ENCODE data around the gene RAB6A.

RAB6A gene

DNA sequence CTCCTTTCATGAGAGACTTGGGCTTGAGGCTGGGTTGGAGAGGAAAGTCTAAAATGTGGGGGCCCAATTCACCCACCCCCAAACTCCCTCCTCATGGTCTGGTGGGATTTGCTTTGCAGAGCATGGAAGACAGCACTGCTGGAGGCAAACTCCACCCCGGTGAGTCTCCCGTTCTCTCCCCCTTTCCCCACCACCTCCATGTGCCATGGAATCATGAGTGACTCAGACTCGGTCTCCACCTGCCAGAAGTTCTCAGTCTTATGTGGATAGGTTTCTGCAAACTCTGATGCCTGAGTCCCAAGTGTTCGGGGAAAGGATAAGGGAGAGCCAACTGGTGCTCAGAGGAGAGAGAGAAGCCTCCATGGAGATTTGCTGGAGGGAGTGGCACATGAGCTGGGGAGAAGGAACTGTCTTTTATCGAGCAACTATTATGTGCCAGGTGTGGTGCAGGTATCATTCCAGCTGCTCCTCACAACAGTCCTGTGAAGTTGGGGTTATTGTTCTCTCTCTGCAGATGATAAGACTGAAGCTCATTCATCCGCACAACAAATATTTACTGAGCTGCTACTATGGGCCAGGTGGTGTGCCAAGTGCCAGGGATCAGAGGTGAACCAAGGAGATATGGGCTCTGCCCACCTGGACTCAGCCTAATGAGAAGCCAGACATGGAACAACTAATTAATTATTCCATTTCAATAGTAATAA lies 107.9 kb downstream of the RAB6A start:
- H3K4me3 ChIP-seq (ENCODE audit: low read length): no peak overlapping the region
- TF ChIP-seq, protein P1, sequence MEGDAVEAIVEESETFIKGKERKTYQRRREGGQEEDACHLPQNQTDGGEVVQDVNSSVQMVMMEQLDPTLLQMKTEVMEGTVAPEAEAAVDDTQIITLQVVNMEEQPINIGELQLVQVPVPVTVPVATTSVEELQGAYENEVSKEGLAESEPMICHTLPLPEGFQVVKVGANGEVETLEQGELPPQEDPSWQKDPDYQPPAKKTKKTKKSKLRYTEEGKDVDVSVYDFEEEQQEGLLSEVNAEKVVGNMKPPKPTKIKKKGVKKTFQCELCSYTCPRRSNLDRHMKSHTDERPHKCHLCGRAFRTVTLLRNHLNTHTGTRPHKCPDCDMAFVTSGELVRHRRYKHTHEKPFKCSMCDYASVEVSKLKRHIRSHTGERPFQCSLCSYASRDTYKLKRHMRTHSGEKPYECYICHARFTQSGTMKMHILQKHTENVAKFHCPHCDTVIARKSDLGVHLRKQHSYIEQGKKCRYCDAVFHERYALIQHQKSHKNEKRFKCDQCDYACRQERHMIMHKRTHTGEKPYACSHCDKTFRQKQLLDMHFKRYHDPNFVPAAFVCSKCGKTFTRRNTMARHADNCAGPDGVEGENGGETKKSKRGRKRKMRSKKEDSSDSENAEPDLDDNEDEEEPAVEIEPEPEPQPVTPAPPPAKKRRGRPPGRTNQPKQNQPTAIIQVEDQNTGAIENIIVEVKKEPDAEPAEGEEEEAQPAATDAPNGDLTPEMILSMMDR (conservative IDR thresholded peaks at IDR 0.05; ENCODE audit: low read length): no peak
- DNase-seq (ENCODE audit: low read depth): no peak

DNA sequence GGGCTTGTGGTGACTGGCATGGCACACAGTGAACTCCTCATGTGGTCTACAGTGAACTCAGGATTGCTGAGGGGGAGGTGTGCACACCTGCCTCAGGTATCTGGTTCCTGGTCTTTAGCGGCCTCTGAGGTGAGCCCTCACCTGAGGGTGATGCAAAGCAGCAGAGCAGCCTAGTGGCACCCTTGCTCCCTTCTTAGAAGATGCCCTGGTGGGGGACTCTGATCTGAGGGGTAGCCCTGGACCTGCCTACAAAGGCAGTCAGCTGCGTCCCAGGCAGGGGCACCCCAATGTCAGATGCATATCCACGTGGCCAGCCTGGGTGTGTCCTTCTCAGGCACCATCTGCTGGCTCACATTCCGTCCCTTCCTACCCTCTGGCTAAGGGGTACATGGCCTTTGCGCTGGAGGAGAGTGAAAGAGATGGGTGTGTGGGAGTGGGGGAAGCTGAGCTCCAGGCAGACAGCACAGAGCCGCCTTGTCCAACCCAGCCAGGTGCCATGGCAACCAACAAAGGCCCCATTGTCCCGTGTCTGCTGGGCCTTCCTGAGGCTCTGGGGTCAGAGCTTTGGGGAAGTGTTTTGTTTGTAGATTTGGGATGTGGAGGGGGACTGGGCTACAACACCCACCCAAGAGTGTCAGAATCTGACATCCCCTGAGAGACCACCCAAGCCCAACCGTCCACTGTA lies 108.7 kb downstream of the RAB6A start:
- DNase-seq (ENCODE audit: low read depth): no peak
- TF ChIP-seq, protein P1 (conservative IDR thresholded peaks at IDR 0.05; ENCODE audit: low read length): no peak
- H3K4me3 ChIP-seq (ENCODE audit: low read length): no peak overlapping the region

DNA sequence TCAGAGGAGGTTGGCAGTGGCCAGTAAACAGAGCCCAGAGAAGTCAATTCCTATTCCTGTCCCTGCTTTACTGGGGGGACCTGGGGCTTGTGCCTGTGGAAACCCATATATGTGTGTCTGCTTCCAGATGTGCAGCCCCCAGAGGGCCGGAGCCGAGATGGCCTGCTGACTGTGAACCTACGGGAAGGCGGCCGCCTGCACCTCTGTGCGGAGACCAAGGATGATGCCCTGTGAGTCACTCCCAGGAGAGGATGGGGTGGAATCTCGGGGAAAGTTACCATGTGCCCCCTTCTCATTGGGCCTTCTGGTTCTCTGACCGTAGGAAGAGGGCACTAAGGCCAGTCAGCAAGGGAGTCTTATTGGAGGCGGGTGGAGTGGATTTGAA lies 109.2 kb downstream of the RAB6A start:
- DNase-seq (ENCODE audit: low read depth): no peak
- no peak overlapping the region for H3K4me3 ChIP-seq (ENCODE audit: low read length)
- TF ChIP-seq, protein P1 (conservative IDR thresholded peaks at IDR 0.05; ENCODE audit: low read length): no peak

DNA sequence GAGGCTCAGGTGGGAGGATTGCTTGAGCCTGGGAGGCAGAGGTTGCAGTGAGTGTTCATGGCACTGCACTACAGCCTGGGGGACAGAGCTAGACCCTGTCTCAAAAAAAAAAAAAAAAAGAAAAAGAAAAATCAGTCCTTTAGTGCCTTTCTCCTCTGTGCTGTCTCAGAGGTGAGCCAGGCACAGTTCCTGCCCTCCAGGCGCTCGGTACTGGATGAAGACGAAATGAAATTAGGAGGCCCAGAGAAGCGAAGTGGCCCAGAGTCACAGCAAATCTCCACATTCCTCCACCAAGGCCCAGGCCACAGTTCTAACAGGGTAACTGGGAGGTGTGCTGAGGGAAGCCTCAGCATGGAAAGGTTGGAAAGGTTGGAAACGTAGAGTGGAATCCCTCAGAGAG lies 109.6 kb downstream of the RAB6A start:
- no peak for DNase-seq (ENCODE audit: low read depth)
- no peak overlapping the region for H3K4me3 ChIP-seq (ENCODE audit: low read length)
- TF ChIP-seq, protein P1 (conservative IDR thresholded peaks at IDR 0.05; ENCODE audit: low read length): no peak

DNA sequence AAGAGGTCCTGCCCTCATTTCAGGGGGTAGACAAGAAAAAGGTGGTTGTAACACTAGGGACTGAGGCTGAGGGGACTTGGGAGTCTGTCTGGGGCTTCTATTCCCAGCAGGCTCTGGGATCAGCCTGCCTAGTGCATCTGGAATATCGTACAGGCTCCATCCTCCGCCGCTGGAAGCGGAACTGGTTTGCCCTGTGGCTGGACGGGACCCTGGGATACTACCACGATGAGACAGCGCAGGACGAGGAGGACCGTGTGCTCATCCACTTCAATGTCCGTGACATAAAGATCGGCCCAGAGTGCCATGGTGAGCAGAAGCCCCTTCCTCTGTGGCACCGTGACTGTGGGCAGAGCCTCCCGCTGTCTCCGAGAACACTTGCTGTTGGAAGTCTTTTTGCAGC lies 110.5 kb downstream of the RAB6A start:
- H3K4me3 ChIP-seq (ENCODE audit: low read length): no peak overlapping the region
- no peak for DNase-seq (ENCODE audit: low read depth)
- TF ChIP-seq, protein P1 (conservative IDR thresholded peaks at IDR 0.05; ENCODE audit: low read length): no peak

DNA sequence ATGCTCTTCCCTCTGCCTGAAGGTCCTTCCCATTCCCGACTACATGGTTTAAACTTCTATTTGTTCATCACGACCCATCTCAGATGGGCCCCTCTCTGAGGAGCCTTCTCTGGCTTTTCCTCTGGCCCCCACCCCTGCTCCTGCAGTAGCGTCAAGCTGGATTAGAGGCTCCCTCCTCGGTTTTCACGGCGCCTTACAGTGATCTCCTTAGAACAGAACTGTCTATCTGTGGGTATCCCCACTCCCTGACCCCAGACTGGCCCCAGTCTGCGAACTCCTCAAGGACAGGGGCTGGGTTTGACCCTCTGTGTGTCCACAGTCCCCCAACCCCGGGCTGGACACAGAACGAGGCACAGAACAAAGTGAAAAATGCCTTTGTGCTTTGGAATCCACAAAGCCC lies 111.7 kb downstream of the RAB6A start:
- no peak overlapping the region for H3K4me3 ChIP-seq (ENCODE audit: low read length)
- TF ChIP-seq, protein P1 (conservative IDR thresholded peaks at IDR 0.05; ENCODE audit: low read length): no peak
- no peak for DNase-seq (ENCODE audit: low read depth)

DNA sequence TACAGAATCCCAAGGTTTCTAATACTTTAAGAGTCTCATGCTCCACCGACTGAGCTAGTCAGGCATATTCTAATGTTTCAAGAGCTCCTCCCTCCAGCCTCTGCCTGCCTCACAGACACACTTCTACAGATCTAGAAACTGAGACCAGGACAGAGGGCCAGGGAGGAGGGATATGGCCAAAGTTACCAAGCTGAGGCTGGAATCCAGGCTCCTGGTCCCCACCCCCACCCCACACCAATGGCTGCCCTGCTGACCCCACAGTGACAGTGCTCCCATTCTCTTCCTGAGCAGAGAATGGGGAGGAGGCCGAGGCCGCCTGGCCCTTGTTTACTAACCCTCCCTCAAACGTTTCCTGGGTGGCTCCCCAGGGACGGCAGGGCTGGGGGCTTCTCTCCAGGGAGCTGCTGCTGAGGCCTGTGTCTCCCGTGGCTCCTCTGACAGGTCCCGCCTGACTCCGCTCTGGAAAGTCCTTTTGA lies 112.3 kb downstream of the RAB6A start:
- no peak for DNase-seq (ENCODE audit: low read depth)
- no peak overlapping the region for H3K4me3 ChIP-seq (ENCODE audit: low read length)
- TF ChIP-seq, protein P1 (conservative IDR thresholded peaks at IDR 0.05; ENCODE audit: low read length): no peak
